ENCODE data around the gene PALLD. TPM values are rescaled to one million over a fixed set of nuclear protein-coding genes. Genes with fewer than 3 reads are reported as not detected.

Gene PALLD
- total RNA-seq, 1 experiment from 2014 or later: 6.5 TPM

DNA sequence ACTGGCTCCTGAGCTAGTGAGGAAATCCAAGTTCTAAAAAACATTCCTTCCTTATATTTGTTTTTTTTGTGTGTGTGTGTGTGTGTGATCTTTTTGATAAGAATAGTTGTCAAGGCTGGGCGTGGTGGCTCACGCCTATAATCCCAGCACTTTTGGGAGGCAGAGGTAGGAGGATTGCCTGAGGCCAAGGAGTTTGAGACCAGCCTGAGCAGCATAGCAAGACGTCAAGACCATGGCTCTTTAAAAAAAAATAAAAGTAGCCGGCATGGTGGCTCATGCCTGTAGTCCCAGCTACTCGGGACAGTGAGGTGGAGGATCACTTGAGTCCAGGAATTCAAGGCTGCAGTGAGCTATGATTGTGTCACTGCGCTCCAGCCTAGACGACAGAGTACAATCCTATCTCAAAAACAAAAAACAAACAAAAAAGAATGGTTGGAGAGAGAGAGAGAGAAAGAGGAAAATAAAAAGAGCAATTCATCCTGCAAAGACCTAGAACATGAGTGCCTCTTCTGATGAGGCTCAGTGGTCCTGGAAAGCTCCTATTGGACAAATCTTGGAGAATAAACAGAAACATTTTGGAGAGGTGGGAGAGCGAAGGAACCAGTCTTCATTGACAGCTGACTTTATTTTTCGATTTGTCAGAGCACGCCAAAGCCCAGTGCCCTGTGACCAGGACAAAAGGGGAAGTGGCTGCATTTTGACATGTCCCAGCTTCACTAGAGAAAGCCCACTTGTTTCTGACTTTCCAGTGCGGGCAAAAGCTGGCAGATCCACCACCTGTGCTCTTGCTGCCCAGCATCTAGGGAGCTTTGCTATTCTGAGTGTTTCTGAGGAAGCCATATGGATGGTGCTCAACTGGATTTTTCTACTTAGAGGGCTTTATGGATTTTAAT, 244.7 kb downstream of the PALLD start:
- intact Hi-C loops (cut with micrococcal nuclease; ENCODE audit: unreplicated experiment): no loop called here
- Histone ChIP-seq H3K27ac (ENCODE audit: low read length) (no peak overlapping the region), H3K4me1 (ENCODE audit: control insufficient read depth, insufficient read depth, low read length) (no peaks in the 10 kb centered on the region), H3K27me3 (ENCODE audit: control insufficient read depth, insufficient read depth, low read length) (no peaks in the 10 kb centered on the region), H3K36me3 (ENCODE audit: control insufficient read depth, insufficient read depth, low read length) (no peaks in the 10 kb centered on the region), H3K9me3 (ENCODE audit: control insufficient read depth, insufficient read depth, low read depth, low read length) (no peaks in the 10 kb centered on the region), H3K4me3 (ENCODE audit: low read depth in 2 of 2, low read length in 2 of 2) (no peak overlapping the region)
- ChIA-PET POLR2A (no interaction called here), CTCF (no interaction called here)
- in situ Hi-C loops (cut with HindIII; ENCODE audit: low pct_unique_long_range_greater_than_20kb, low sequenced_read_pairs): no loop called here
- no TSS peak for BruUV-seq (replicated peaks)
- no peak for TF ChIP-seq TCF7L2 (IDR thresholded peaks at IDR 0.05; ENCODE audit: low read depth, low read length)
- TF ChIP-seq, protein P1, sequence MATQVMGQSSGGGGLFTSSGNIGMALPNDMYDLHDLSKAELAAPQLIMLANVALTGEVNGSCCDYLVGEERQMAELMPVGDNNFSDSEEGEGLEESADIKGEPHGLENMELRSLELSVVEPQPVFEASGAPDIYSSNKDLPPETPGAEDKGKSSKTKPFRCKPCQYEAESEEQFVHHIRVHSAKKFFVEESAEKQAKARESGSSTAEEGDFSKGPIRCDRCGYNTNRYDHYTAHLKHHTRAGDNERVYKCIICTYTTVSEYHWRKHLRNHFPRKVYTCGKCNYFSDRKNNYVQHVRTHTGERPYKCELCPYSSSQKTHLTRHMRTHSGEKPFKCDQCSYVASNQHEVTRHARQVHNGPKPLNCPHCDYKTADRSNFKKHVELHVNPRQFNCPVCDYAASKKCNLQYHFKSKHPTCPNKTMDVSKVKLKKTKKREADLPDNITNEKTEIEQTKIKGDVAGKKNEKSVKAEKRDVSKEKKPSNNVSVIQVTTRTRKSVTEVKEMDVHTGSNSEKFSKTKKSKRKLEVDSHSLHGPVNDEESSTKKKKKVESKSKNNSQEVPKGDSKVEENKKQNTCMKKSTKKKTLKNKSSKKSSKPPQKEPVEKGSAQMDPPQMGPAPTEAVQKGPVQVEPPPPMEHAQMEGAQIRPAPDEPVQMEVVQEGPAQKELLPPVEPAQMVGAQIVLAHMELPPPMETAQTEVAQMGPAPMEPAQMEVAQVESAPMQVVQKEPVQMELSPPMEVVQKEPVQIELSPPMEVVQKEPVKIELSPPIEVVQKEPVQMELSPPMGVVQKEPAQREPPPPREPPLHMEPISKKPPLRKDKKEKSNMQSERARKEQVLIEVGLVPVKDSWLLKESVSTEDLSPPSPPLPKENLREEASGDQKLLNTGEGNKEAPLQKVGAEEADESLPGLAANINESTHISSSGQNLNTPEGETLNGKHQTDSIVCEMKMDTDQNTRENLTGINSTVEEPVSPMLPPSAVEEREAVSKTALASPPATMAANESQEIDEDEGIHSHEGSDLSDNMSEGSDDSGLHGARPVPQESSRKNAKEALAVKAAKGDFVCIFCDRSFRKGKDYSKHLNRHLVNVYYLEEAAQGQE (IDR thresholded peaks at IDR 0.05; ENCODE audit: insufficient read depth in 1 of 2, low read depth in 2 of 2, low read length in 1 of 2): no peak
- TF ChIP-seq, protein P2, sequence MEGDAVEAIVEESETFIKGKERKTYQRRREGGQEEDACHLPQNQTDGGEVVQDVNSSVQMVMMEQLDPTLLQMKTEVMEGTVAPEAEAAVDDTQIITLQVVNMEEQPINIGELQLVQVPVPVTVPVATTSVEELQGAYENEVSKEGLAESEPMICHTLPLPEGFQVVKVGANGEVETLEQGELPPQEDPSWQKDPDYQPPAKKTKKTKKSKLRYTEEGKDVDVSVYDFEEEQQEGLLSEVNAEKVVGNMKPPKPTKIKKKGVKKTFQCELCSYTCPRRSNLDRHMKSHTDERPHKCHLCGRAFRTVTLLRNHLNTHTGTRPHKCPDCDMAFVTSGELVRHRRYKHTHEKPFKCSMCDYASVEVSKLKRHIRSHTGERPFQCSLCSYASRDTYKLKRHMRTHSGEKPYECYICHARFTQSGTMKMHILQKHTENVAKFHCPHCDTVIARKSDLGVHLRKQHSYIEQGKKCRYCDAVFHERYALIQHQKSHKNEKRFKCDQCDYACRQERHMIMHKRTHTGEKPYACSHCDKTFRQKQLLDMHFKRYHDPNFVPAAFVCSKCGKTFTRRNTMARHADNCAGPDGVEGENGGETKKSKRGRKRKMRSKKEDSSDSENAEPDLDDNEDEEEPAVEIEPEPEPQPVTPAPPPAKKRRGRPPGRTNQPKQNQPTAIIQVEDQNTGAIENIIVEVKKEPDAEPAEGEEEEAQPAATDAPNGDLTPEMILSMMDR (IDR thresholded peaks at IDR 0.05): no peak
- no peak for TF ChIP-seq SIN3A (IDR thresholded peaks at IDR 0.05; ENCODE audit: borderline replicate concordance, insufficient read depth, low read depth, low read length)
- no peak for TF ChIP-seq POLR2AphosphoS5 (IDR thresholded peaks at IDR 0.05; ENCODE audit: low read depth, low read length)
- no peak for ATAC-seq
- DNase-seq (ENCODE audit: low read depth, low spot score): no peak

DNA sequence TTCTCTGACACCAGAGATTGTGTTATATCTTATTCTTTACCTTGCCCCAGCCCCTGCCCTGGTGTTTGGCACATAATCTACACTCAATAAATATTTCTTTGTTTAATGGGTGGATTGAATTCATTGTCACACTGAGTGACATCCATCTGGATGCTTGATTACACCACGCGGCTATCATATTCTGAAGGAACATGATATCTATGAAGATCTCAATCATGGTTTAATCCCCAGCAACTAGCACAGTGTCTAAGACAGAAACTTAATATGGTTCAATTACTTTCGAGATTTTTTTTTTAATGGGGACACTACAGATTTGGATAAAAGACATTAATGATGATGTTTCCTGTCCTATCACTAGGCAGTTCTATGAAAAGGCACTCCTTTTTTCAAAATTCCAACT, 246.3 kb downstream of the PALLD start:
- H3K4me1 ChIP-seq (ENCODE audit: control insufficient read depth, insufficient read depth, low read length): no peaks in the 10 kb centered on the region
- no peak overlapping the region for H3K4me3 ChIP-seq (ENCODE audit: low read depth in 2 of 2, low read length in 2 of 2)
- POLR2A ChIA-PET: no interaction called here
- ATAC-seq (no peak), DNase-seq (ENCODE audit: low read depth, low spot score) (no peak)
- no peaks in the 10 kb centered on the region for H3K27me3 ChIP-seq (ENCODE audit: control insufficient read depth, insufficient read depth, low read length)
- intact Hi-C loops (cut with micrococcal nuclease; ENCODE audit: unreplicated experiment): no loop called here
- no TSS peak for BruUV-seq (replicated peaks)
- in situ Hi-C loops (cut with HindIII; ENCODE audit: low pct_unique_long_range_greater_than_20kb, low sequenced_read_pairs): no loop called here
- H3K9me3 ChIP-seq (ENCODE audit: control insufficient read depth, insufficient read depth, low read depth, low read length): no peaks in the 10 kb centered on the region
- CTCF ChIA-PET: no interaction called here
- TF ChIP-seq TCF7L2 (IDR thresholded peaks at IDR 0.05; ENCODE audit: low read depth, low read length): no peak
- no peak for TF ChIP-seq POLR2AphosphoS5 (IDR thresholded peaks at IDR 0.05; ENCODE audit: low read depth, low read length)
- TF ChIP-seq SIN3A (IDR thresholded peaks at IDR 0.05; ENCODE audit: borderline replicate concordance, insufficient read depth, low read depth, low read length): no peak
- TF ChIP-seq, protein P1 (IDR thresholded peaks at IDR 0.05; ENCODE audit: insufficient read depth in 1 of 2, low read depth in 2 of 2, low read length in 1 of 2): no peak
- TF ChIP-seq, protein P2 (IDR thresholded peaks at IDR 0.05): no peak
- H3K27ac ChIP-seq (ENCODE audit: low read length): no peak overlapping the region
- H3K36me3 ChIP-seq (ENCODE audit: control insufficient read depth, insufficient read depth, low read length): no peaks in the 10 kb centered on the region

Measured in Panc1 (cell line).